ENCODE results near the gene TNNI3. TPM values are rescaled to one million over a fixed set of nuclear protein-coding genes. Genes with fewer than 3 reads are reported as not detected.

TNNI3 gene
- total RNA-seq, 2 donors from 2014 or later, result 9.8 to 14.2 TPM

GRCh38 chr19:55196803-55197202 is 39.3 kb upstream of the TNNI3 start:
- Histone ChIP-seq H3K4me1 (ENCODE audit: control insufficient read depth, insufficient read depth, low read length) (no peaks in the 10 kb centered on the region), H3K9ac (ENCODE audit: extremely low read depth, low read length, poor library complexity, severe bottlenecking) (no peak overlapping the region), H3K4me3 (ENCODE audit: low read length) (no peak overlapping the region), H3K27ac (ENCODE audit: low read depth, low read length) (no peak overlapping the region), H3K36me3 (ENCODE audit: control insufficient read depth, insufficient read depth, low read length) (no peaks in the 10 kb centered on the region), H3K27me3 (ENCODE audit: control insufficient read depth, insufficient read depth, low read length, poor library complexity, severe bottlenecking) (no peaks in the 10 kb centered on the region), H3K9me3 (ENCODE audit: control insufficient read depth, low read length) (no peaks in the 10 kb centered on the region)
- 91% methylated on average over 7 to 10 of the region's 10 CpGs for WGBS, 2 experiments (ENCODE audit: insufficient coverage in 1 of 2, insufficient read length in 1 of 2)
- Mint-ChIP-seq H3K4me1 (no peaks in the 10 kb centered on the region), H3K27ac (no peak overlapping the region), H3K27me3 (ENCODE audit: insufficient read depth) (peaks cover 28% of the 10 kb centered on the region), H3K36me3 (ENCODE audit: low read depth) (no peaks in the 10 kb centered on the region), H3K4me3 (no peak overlapping the region), H3K9me3 (no peaks in the 10 kb centered on the region)
- TF ChIP-seq CTCF (conservative IDR thresholded peaks at IDR 0.05), result no peak
- no peak for DNase-seq

GRCh38 chr19:55193481-55193880 is 35.9 kb upstream of the TNNI3 start:
- no peaks in the 10 kb centered on the region for H3K36me3 ChIP-seq (ENCODE audit: control insufficient read depth, insufficient read depth, low read length)
- Mint-ChIP-seq H3K9me3 (no peaks in the 10 kb centered on the region), H3K27ac (no peak overlapping the region), H3K4me1 (no peaks in the 10 kb centered on the region), H3K36me3 (ENCODE audit: low read depth) (no peaks in the 10 kb centered on the region), H3K27me3 (ENCODE audit: insufficient read depth) (peaks cover 21% of the 10 kb centered on the region), H3K4me3 (no peak overlapping the region)
- no peaks in the 10 kb centered on the region for H3K27me3 ChIP-seq (ENCODE audit: control insufficient read depth, insufficient read depth, low read length, poor library complexity, severe bottlenecking)
- WGBS, 2 experiments (ENCODE audit: insufficient coverage in 1 of 2, insufficient read length in 1 of 2), result 90 to 91% methylated on average over 10 to 12 of the region's 12 CpGs
- no peaks in the 10 kb centered on the region for H3K9me3 ChIP-seq (ENCODE audit: control insufficient read depth, low read length)
- no peak for DNase-seq
- H3K4me3 ChIP-seq (ENCODE audit: low read length), result no peak overlapping the region
- no peaks in the 10 kb centered on the region for H3K4me1 ChIP-seq (ENCODE audit: control insufficient read depth, insufficient read depth, low read length)
- no peak for TF ChIP-seq CTCF (conservative IDR thresholded peaks at IDR 0.05)
- H3K27ac ChIP-seq (ENCODE audit: low read depth, low read length), result no peak overlapping the region
- H3K9ac ChIP-seq (ENCODE audit: extremely low read depth, low read length, poor library complexity, severe bottlenecking), result no peak overlapping the region

- H3K27ac Mint-ChIP-seq, result no peak overlapping the region
- no peaks in the 10 kb centered on the region for H3K36me3 Mint-ChIP-seq (ENCODE audit: low read depth)
- H3K4me3 Mint-ChIP-seq, result no peak overlapping the region
- Histone ChIP-seq H3K27me3 (ENCODE audit: control insufficient read depth, insufficient read depth, low read length, poor library complexity, severe bottlenecking) (no peaks in the 10 kb centered on the region), H3K9me3 (ENCODE audit: control insufficient read depth, low read length) (no peaks in the 10 kb centered on the region), H3K9ac (ENCODE audit: extremely low read depth, low read length, poor library complexity, severe bottlenecking) (no peak overlapping the region), H3K4me1 (ENCODE audit: control insufficient read depth, insufficient read depth, low read length) (no peaks in the 10 kb centered on the region), H3K27ac (ENCODE audit: low read depth, low read length) (no peak overlapping the region), H3K36me3 (ENCODE audit: control insufficient read depth, insufficient read depth, low read length) (no peaks in the 10 kb centered on the region), H3K4me3 (ENCODE audit: low read length) (no peak overlapping the region)
- no peak for TF ChIP-seq CTCF (conservative IDR thresholded peaks at IDR 0.05)
- DNase-seq, result no peak
- peaks cover 44% of the 10 kb centered on the region for H3K27me3 Mint-ChIP-seq (ENCODE audit: insufficient read depth)
- no peaks in the 10 kb centered on the region for H3K9me3 Mint-ChIP-seq
- 79 to 81% methylated on average over 14 of the region's 15 CpGs for WGBS, 2 experiments (ENCODE audit: insufficient coverage in 1 of 2, insufficient read length in 1 of 2)
- no peaks in the 10 kb centered on the region for H3K4me1 Mint-ChIP-seq
These were observed 31.9 kb upstream of the TNNI3 start for GRCh38 chr19:55189403-55189835.

Measured in endodermal cell (in vitro differentiated cells).